Neuronal stem cell (in vitro differentiated cells): Measurements from ENCODE around the gene GALR2.

Source experiments
- DNase-seq: peaks from one replicate; pipeline ENCODE4 v3.0.0-alpha.2; 2013; ENCODE audit warnings: low spot score
- H2AFZ ChIP-seq: one replicate; pipeline ENCODE4 v1.6.1; 2013; ENCODE audit warnings: mild to moderate bottlenecking, low read length, inconsistent platforms
- H2AK5ac ChIP-seq: 2 replicates; pipeline ENCODE4 v1.6.1; 2013; ENCODE audit warnings: low read depth, mild to moderate bottlenecking, inconsistent platforms, low read length, moderate library complexity, mixed read lengths
- H2BK120ac ChIP-seq: 2 replicates; pipeline ENCODE4 v1.6.1; 2013; ENCODE audit warnings: low read depth, mild to moderate bottlenecking, inconsistent platforms, low read length, moderate library complexity, mixed read lengths
- H2BK12ac ChIP-seq: one replicate; pipeline ENCODE4 v1.6.1; 2013; ENCODE audit warnings: low read length, inconsistent platforms
- H2BK15ac ChIP-seq: 2 replicates; pipeline ENCODE4 v1.6.1; 2013; ENCODE audit warnings: mild to moderate bottlenecking, low read length, inconsistent platforms, mixed read lengths
- H2BK5ac ChIP-seq: one replicate; pipeline ENCODE4 v1.6.1; 2013; ENCODE audit warnings: inconsistent platforms, mild to moderate bottlenecking, low read length, moderate library complexity
- H3K14ac ChIP-seq: one replicate; pipeline ENCODE4 v1.6.1; 2013; ENCODE audit warnings: low read length, inconsistent platforms
- H3K18ac ChIP-seq: 2 replicates; pipeline ENCODE4 v1.6.1; 2013; ENCODE audit warnings: low read length, inconsistent platforms
- H3K23ac ChIP-seq: 2 replicates; pipeline ENCODE4 v1.6.1; 2013; ENCODE audit warnings: low read depth, mild to moderate bottlenecking, mixed read lengths, low read length, inconsistent platforms; ENCODE audit not compliant: poor library complexity
- H3K27ac ChIP-seq: replicated peaks from 3 replicates; pipeline ENCODE4 v1.5.1; 2013; ENCODE audit warnings: low read length, inconsistent platforms
- H3K27me3 ChIP-seq, 3 experiments: 2 replicates each; pipeline ENCODE4 v1.6.1; 2013; ENCODE audit warnings: low read length in 3 of 3, mild to moderate bottlenecking in 2 of 3, inconsistent platforms in 1 of 3, low read depth in 1 of 3, mixed read lengths in 1 of 3, moderate library complexity in 1 of 3; ENCODE audit not compliant: control insufficient read depth in 3 of 3, insufficient read depth in 3 of 3
- H3K36me3 ChIP-seq, 2 donors: replicated peaks in 1 of 2; 2 replicates each; pipeline ENCODE4 v1.6.1; 2013; ENCODE audit warnings: low read length in 2 of 2; ENCODE audit not compliant: control insufficient read depth in 2 of 2, insufficient read depth in 2 of 2
- H3K4ac ChIP-seq: 2 replicates; pipeline ENCODE4 v1.6.1; 2013; ENCODE audit warnings: inconsistent platforms, mild to moderate bottlenecking, low read length, moderate library complexity
- H3K4me1 ChIP-seq, 2 donors: 1 replicate in 1 of 2; 2 replicates in 1 of 2; pipeline ENCODE4 v1.6.1; 2013; ENCODE audit warnings: low read length in 2 of 2, low read depth in 1 of 2; ENCODE audit not compliant: control insufficient read depth in 2 of 2, insufficient read depth in 1 of 2
- H3K4me2 ChIP-seq: one replicate; pipeline ENCODE4 v1.6.1; 2013; ENCODE audit warnings: mild to moderate bottlenecking, low read length, inconsistent platforms; ENCODE audit not compliant: insufficient read depth, poor library complexity, severe bottlenecking
- H3K4me3 ChIP-seq, 2 donors: 2 replicates each; pipeline ENCODE4 v1.5.1; 2013; ENCODE audit warnings: low read length in 2 of 2, mild to moderate bottlenecking in 2 of 2, inconsistent platforms in 1 of 2, moderate library complexity in 1 of 2
- H3K79me1 ChIP-seq: one replicate; pipeline ENCODE4 v1.6.1; 2013; ENCODE audit warnings: low read depth, mild to moderate bottlenecking, inconsistent platforms, low read length, moderate library complexity
- H3K9ac ChIP-seq: one replicate; pipeline ENCODE4 v1.6.1; 2013; ENCODE audit warnings: mild to moderate bottlenecking, low read depth, low read length, inconsistent platforms; ENCODE audit not compliant: poor library complexity
- H3K9me3 ChIP-seq, 2 donors: replicated peaks in 1 of 2; 2 replicates each; pipeline versions ENCODE3 to v1.6.1; 2013; ENCODE audit warnings: low read length in 2 of 2, mild to moderate bottlenecking in 2 of 2, inconsistent platforms in 1 of 2, low read depth in 1 of 2, mixed read lengths in 1 of 2, moderate library complexity in 1 of 2; ENCODE audit not compliant: control insufficient read depth in 2 of 2, insufficient read depth in 1 of 2
- H4K8ac ChIP-seq: one replicate; pipeline ENCODE4 v1.6.1; 2013; ENCODE audit warnings: low read depth, mild to moderate bottlenecking, inconsistent platforms, low read length, moderate library complexity
- H4K91ac ChIP-seq: one replicate; pipeline ENCODE4 v1.6.1; 2013; ENCODE audit warnings: low read length, low read depth, mild to moderate bottlenecking, inconsistent platforms; ENCODE audit not compliant: poor library complexity
- WGBS, 2 donors: extraction: QIAGEN DNeasy Blood & Tissue Kit; methylation state at CpG; one replicate each; pipeline ENCODE4 v1.1.7; 2013; ENCODE audit warnings: missing lambda C conversion rate in 2 of 2, mixed read lengths in 1 of 2; ENCODE audit not compliant: insufficient read length in 2 of 2, insufficient replicate concordance in 1 of 2; ENCODE audit errors: extremely low coverage in 2 of 2; 5-methylcytosine and 5-hydroxymethylcytosine counted together

GALR2 gene

GRCh38 chr17:76083536-76084182 is 9.1 kb downstream of the GALR2 start:
- no CpG with 5 or more reads among the region's 15 CpGs for WGBS, 2 donors
- H3K36me3 ChIP-seq, result peaks cover 40 to 67% of the 10 kb centered on the region in 2 donors
- DNase-seq, result no peak

GRCh38 chr17:76085066-76085730 is 10.6 kb downstream of the GALR2 start:
- no peak overlapping the region for H2AK5ac ChIP-seq
- no peak overlapping the region for H3K14ac ChIP-seq
- no peak overlapping the region for H3K9ac ChIP-seq
- H3K79me1 ChIP-seq, result no peaks in the 10 kb centered on the region
- no peak overlapping the region for H3K18ac ChIP-seq
- no peak overlapping the region for H3K27ac ChIP-seq
- no peak overlapping the region for H2AFZ ChIP-seq
- peaks cover 50 to 83% of the 10 kb centered on the region in 2 donors for H3K36me3 ChIP-seq
- H3K4ac ChIP-seq, result no peak overlapping the region
- no peak overlapping the region for H4K91ac ChIP-seq
- no peak overlapping the region for H2BK120ac ChIP-seq
- no peak overlapping the region for H3K4me3 ChIP-seq
- no peak overlapping the region for H3K23ac ChIP-seq
- peaks cover 0 to 3% (median 0%) of the 10 kb centered on the region in 3 experiments for H3K27me3 ChIP-seq
- no CpG with 5 or more reads among the region's 17 CpGs for WGBS, 2 donors
- H3K4me1 ChIP-seq, result peaks cover 6% of the 10 kb centered on the region in 2 donors
- H3K9me3 ChIP-seq, result no peaks in the 10 kb centered on the region
- H3K4me2 ChIP-seq, result no peak overlapping the region
- no peak overlapping the region for H4K8ac ChIP-seq
- DNase-seq, result no peak
- H2BK5ac ChIP-seq, result no peak overlapping the region
- no peak overlapping the region for H2BK15ac ChIP-seq
- no peak overlapping the region for H2BK12ac ChIP-seq

More at GRCh38 chr17:76083536-76084182, 9.1 kb downstream of the GALR2 start:
- Histone ChIP-seq H3K79me1 (no peaks in the 10 kb centered on the region), H3K4me1 (peaks cover 15% of the 10 kb centered on the region in 2 donors), H3K9me3 (peaks cover 0 to 1% of the 10 kb centered on the region in 2 donors), H3K23ac (no peak overlapping the region), H4K91ac (no peak overlapping the region), H3K4ac (no peak overlapping the region), H2AK5ac (no peak overlapping the region), H2AFZ (no peak overlapping the region), H3K9ac (no peak overlapping the region), H3K27me3 (peaks cover 0 to 14% (median 1%) of the 10 kb centered on the region in 3 experiments), H3K27ac (no peak overlapping the region), H2BK5ac (no peak overlapping the region), H4K8ac (no peak overlapping the region), H2BK12ac (no peak overlapping the region), H3K14ac (no peak overlapping the region), H3K4me3 (no peak overlapping the region), H2BK15ac (no peak overlapping the region), H3K4me2 (no peak overlapping the region), H3K18ac (no peak overlapping the region), H2BK120ac (no peak overlapping the region)

GRCh38 chr17:76085731-76086366 is 11.3 kb downstream of the GALR2 start:
- Histone ChIP-seq H3K9ac (peak overlapping the region; percentile 50), H3K18ac (no peak overlapping the region), H3K23ac (no peak overlapping the region), H3K4me1 (peaks cover 0 to 2% of the 10 kb centered on the region in 2 donors), H2BK15ac (no peak overlapping the region), H2BK120ac (no peak overlapping the region), H3K36me3 (peaks cover 52 to 89% of the 10 kb centered on the region in 2 donors), H2AK5ac (no peak overlapping the region), H2BK12ac (no peak overlapping the region), H3K4me2 (no peak overlapping the region), H2BK5ac (no peak overlapping the region), H3K27me3 (peaks cover 0 to 3% (median 0%) of the 10 kb centered on the region in 3 experiments), H3K79me1 (no peaks in the 10 kb centered on the region), H3K9me3 (no peaks in the 10 kb centered on the region), H4K91ac (no peak overlapping the region), H3K14ac (no peak overlapping the region), H2AFZ (no peak overlapping the region), H4K8ac (no peak overlapping the region), H3K4me3 (no peak overlapping the region), H3K4ac (no peak overlapping the region), H3K27ac (no peak overlapping the region)
- WGBS, 2 donors, result no CpG with 5 or more reads among the region's 13 CpGs
- no peak for DNase-seq

GRCh38 chr17:76086384-76086783 is 11.8 kb downstream of the GALR2 start:
- WGBS, 2 donors, result no CpG with 5 or more reads among the region's 9 CpGs
- H3K4me3 ChIP-seq, result no peak overlapping the region
- H3K36me3 ChIP-seq, result peaks cover 57 to 95% of the 10 kb centered on the region in 2 donors

More at GRCh38 chr17:76086384-76086783, 11.8 kb downstream of the GALR2 start:
- Histone ChIP-seq H3K23ac (no peak overlapping the region), H3K27ac (no peak overlapping the region), H3K4me1 (peaks cover 0 to 2% of the 10 kb centered on the region in 2 donors), H4K8ac (no peak overlapping the region), H2AK5ac (no peak overlapping the region), H3K9me3 (no peaks in the 10 kb centered on the region), H3K79me1 (no peaks in the 10 kb centered on the region), H3K9ac (no peak overlapping the region), H2BK15ac (no peak overlapping the region), H3K4me2 (no peak overlapping the region), H4K91ac (no peak overlapping the region), H3K27me3 (no peaks in the 10 kb centered on the region), H2BK120ac (no peak overlapping the region), H3K14ac (no peak overlapping the region), H2BK12ac (no peak overlapping the region), H2AFZ (no peak overlapping the region), H3K18ac (no peak overlapping the region), H3K4ac (no peak overlapping the region), H2BK5ac (no peak overlapping the region)
- no peak for DNase-seq
